GM12878 (cell line): ENCODE measurements around the gene MICALL2. TPM values are rescaled to one million over a fixed set of nuclear protein-coding genes. Genes with fewer than 3 reads are reported as not detected.

Experiments used
- ATAC-seq: fragments of 200-7000 bp; cut with Tn5 transposase; 3 replicates; pipeline ENCODE4 v1.9.1; 2020; ENCODE audit warnings: mild to moderate bottlenecking, moderate library complexity
- BruUV-seq: library from RNA; stranded (reverse); fragments of 400-500 nt; replicated peaks from 2 replicates; lab custom pipeline; 2021; lab: Mats Ljungman, UMichigan
- CTCF ChIA-PET: fragments of 300-600 bp; sonication (Branson Sonifier 250); formaldehyde crosslinking; extraction: SDS; loops from one replicate; lab custom pipeline; 2021; ENCODE audit warnings: inconsistent platforms; lab: Yijun Ruan, JAX
- POLR2A ChIA-PET: fragments of 350-600 bp; formaldehyde crosslinking; extraction: SDS; loops from one replicate; lab custom pipeline; 2021; ENCODE audit warnings: inconsistent platforms; lab: Charles Lee
- RAD21 ChIA-PET: fragments of 300-600 bp; sonication (Branson Sonifier 250); formaldehyde crosslinking; loops from one replicate; lab custom pipeline; 2023; ENCODE audit warnings: antibody characterized with exemption; ENCODE audit not compliant: unreplicated experiment; lab: Charles Lee
- SMC1A ChIA-PET: fragments of 300-600 bp; sonication (Branson Sonifier 250); formaldehyde crosslinking; loops from one replicate; lab custom pipeline; 2023; ENCODE audit not compliant: unreplicated experiment, uncharacterized antibody; lab: Charles Lee
- DNase-seq: peaks from one replicate; pipeline ENCODE4 v3.0.0-alpha.2; 2011; ENCODE audit warnings: low read depth, low spot score
- FAIRE-seq: peaks from 3 replicates; lab custom pipeline; 2011; peaks lifted over from hg19 to GRCh38; lab: Jason Lieb, UNC
- H2AFZ ChIP-seq: 2 replicates; pipeline ENCODE4 v1.6.0; 2011; ENCODE audit warnings: low read depth, low read length, control low read depth; ENCODE audit not compliant: control insufficient read depth
- H3K27ac ChIP-seq: 2 replicates; pipeline ENCODE4 v1.5.1; 2011; ENCODE audit warnings: control low read depth; ENCODE audit not compliant: control insufficient read depth, insufficient read depth
- H3K27me3 ChIP-seq, 2 experiments: replicated peaks in 1 of 2; 2 replicates each; pipeline versions ENCODE4 v1.6.0 to v1.6.1; 2011; ENCODE audit warnings: low read length in 1 of 2; ENCODE audit not compliant: control insufficient read depth in 2 of 2, insufficient read depth in 2 of 2
- H3K36me3 ChIP-seq, 2 experiments: 2 replicates each; pipeline ENCODE4 v1.5.1; 2011; ENCODE audit warnings: low read length in 1 of 2; ENCODE audit not compliant: control insufficient read depth in 2 of 2, insufficient read depth in 2 of 2
- H3K4me1 ChIP-seq: 2 replicates; pipeline ENCODE4 v1.6.1; 2011; ENCODE audit warnings: mild to moderate bottlenecking, low read length, moderate library complexity, mixed read lengths; ENCODE audit not compliant: control insufficient read depth, insufficient read depth
- H3K4me2 ChIP-seq: 2 replicates; pipeline ENCODE4 v1.6.0; 2011; ENCODE audit warnings: control low read depth; ENCODE audit not compliant: control insufficient read depth, insufficient read depth
- H3K4me3 ChIP-seq: fragments of 200-600 bp; sonication (generic); 2 replicates; pipeline ENCODE4 v1.5.1; 2016
- H3K79me2 ChIP-seq: 2 replicates; pipeline ENCODE4 v1.6.0; 2011; ENCODE audit warnings: low read length; ENCODE audit not compliant: control insufficient read depth, insufficient read depth
- H3K9ac ChIP-seq: 2 replicates; pipeline ENCODE4 v1.8.0; 2011; ENCODE audit warnings: low read length, control low read depth, mixed read lengths; ENCODE audit not compliant: control insufficient read depth, insufficient read depth
- H3K9me3 ChIP-seq: replicated peaks from 3 replicates; pipeline ENCODE4 v1.5.1; 2011; ENCODE audit warnings: mild to moderate bottlenecking, low read length; ENCODE audit not compliant: control insufficient read depth, insufficient read depth
- H4K20me1 ChIP-seq: 2 replicates; pipeline ENCODE4 v1.6.0; 2011; ENCODE audit not compliant: control insufficient read depth, insufficient read depth
- BCLAF1 ChIP-seq: fragments of 450-650 bp; IDR thresholded peaks from 2 replicates; pipeline ENCODE4 v1.6.1; 2017; ENCODE audit warnings: antibody characterized with exemption, mild to moderate bottlenecking, moderate library complexity
- BRCA1 ChIP-seq: IDR thresholded peaks from 2 replicates; pipeline ENCODE4 v1.6.1; 2011; ENCODE audit warnings: low read depth, low read length, improper control_type of control experiment
- ELK1 ChIP-seq: IDR thresholded peaks from 2 replicates; pipeline ENCODE4 v1.6.1; 2012; ENCODE audit warnings: low read depth, low read length, improper control_type of control experiment
- FOXM1 ChIP-seq: IDR thresholded peaks from 2 replicates; pipeline ENCODE4 v1.6.1; 2012; ENCODE audit warnings: low read depth, mild to moderate bottlenecking, inconsistent platforms, low read length, moderate library complexity
- GABPA ChIP-seq: IDR thresholded peaks from 2 replicates; pipeline ENCODE4 v1.6.1; 2014; ENCODE audit warnings: antibody characterized with exemption, low read depth, mild to moderate bottlenecking, inconsistent platforms
- LARP7 ChIP-seq: fragments of 450-650 bp; IDR thresholded peaks from 2 replicates; pipeline ENCODE4 v1.6.1; 2017; ENCODE audit warnings: mild to moderate bottlenecking
- MEF2B ChIP-seq: fragments of 450-650 bp; IDR thresholded peaks from 2 replicates; pipeline ENCODE4 v1.6.1; 2018; ENCODE audit warnings: mild to moderate bottlenecking, moderate library complexity; ENCODE audit not compliant: partially characterized antibody, poor library complexity, severe bottlenecking
- NBN ChIP-seq: fragments of 450-650 bp; IDR thresholded peaks from 2 replicates; pipeline ENCODE4 v1.6.1; 2016
- RELA ChIP-seq: fragments of 450-650 bp; IDR thresholded peaks from 2 replicates; pipeline ENCODE4 v1.8.0; 2014; ENCODE audit warnings: borderline replicate concordance; ENCODE audit not compliant: partially characterized antibody
- SREBF2 ChIP-seq: IDR thresholded peaks from 2 replicates; pipeline ENCODE4 v1.6.1; 2012; ENCODE audit warnings: mild to moderate bottlenecking, low read length
- WGBS: methylation state at CpG from one replicate; pipeline ENCODE4 v1.1.6; 2016; ENCODE audit warnings: low lambda C conversion rate; ENCODE audit not compliant: insufficient replicate concordance, insufficient coverage; ENCODE audit errors: missing lambda C conversion rate; 5-methylcytosine and 5-hydroxymethylcytosine counted together
- in situ Hi-C: fragments of 300-500 bp; cut with MboI; formaldehyde crosslinking; loops from 9 replicates; pipeline ENCODE4 v1.14.3; 2018; ENCODE audit warnings: mixed read lengths
- intact Hi-C: fragments of 100-400 bp; cut with micrococcal nuclease; formaldehyde crosslinking; loops from one replicate; pipeline ENCODE4 v1.14.2; 2022; ENCODE audit not compliant: unreplicated experiment
- polyA plus RNA-seq, 11 experiments: library from polyadenylated mRNA; depleted of rRNA in 4 of 11; unstranded in 6 of 11; stranded (reverse) in 5 of 11; fragments of >200 nt; fragmentation: Nextera tagmentation in 4 of 11; fragmentation: Illumina TruSeq in 1 of 11; extraction: Ambion mirVana in 4 of 11; extraction: Trizol in 1 of 11; gene quantifications; 1 replicate in 1 of 11; 2 replicates in 10 of 11; pipeline versions ENCODE4 v1.2.1 to v1.2.3, GENCODE V29; 2011 to 2016; ENCODE audit warnings: inconsistent platforms in 2 of 11, missing spikeins in 2 of 11, low read depth in 1 of 11
- total RNA-seq, 4 experiments: library from RNA; depleted of rRNA in 3 of 4; stranded (reverse); fragments of >200 nt in 3 of 4; fragmentation: Illumina TruSeq in 1 of 4; extraction: Trizol in 1 of 4; gene quantifications; 2 replicates each; pipeline versions ENCODE4 v1.2.1 to v1.2.3, GENCODE V29; 2013 to 2021
- TF ChIP-seq, protein P1 (sequence below): fragments of 450-650 bp; formaldehyde crosslinking; IDR thresholded peaks from 2 replicates; pipeline ENCODE4 v1.4.0; 2020; ENCODE audit warnings: mild to moderate bottlenecking, moderate library complexity
- TF ChIP-seq, protein P2 (sequence below): fragments of 450-650 bp; IDR thresholded peaks from 2 replicates; pipeline ENCODE4 v1.6.1; 2016; ENCODE audit warnings: mild to moderate bottlenecking

The MICALL2 gene
- total and polyA plus RNA-seq, 10 of the 15 experiments (the other 5 are each of a cell fraction or from before 2014, with no cell fraction given) = 0.04 to 1.7 (median 0.83) TPM; not detected in 3

GRCh38 chr7:1495564-1496242, 36.4 kb upstream of the MICALL2 start (continued):
- TF ChIP-seq, protein P1, sequence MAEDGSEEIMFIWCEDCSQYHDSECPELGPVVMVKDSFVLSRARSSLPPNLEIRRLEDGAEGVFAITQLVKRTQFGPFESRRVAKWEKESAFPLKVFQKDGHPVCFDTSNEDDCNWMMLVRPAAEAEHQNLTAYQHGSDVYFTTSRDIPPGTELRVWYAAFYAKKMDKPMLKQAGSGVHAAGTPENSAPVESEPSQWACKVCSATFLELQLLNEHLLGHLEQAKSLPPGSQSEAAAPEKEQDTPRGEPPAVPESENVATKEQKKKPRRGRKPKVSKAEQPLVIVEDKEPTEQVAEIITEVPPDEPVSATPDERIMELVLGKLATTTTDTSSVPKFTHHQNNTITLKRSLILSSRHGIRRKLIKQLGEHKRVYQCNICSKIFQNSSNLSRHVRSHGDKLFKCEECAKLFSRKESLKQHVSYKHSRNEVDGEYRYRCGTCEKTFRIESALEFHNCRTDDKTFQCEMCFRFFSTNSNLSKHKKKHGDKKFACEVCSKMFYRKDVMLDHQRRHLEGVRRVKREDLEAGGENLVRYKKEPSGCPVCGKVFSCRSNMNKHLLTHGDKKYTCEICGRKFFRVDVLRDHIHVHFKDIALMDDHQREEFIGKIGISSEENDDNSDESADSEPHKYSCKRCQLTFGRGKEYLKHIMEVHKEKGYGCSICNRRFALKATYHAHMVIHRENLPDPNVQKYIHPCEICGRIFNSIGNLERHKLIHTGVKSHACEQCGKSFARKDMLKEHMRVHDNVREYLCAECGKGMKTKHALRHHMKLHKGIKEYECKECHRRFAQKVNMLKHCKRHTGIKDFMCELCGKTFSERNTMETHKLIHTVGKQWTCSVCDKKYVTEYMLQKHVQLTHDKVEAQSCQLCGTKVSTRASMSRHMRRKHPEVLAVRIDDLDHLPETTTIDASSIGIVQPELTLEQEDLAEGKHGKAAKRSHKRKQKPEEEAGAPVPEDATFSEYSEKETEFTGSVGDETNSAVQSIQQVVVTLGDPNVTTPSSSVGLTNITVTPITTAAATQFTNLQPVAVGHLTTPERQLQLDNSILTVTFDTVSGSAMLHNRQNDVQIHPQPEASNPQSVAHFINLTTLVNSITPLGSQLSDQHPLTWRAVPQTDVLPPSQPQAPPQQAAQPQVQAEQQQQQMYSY (CRISPR knock-in tag) = no peak
- TF ChIP-seq, all 136 proteins: peak for 0

DNA sequence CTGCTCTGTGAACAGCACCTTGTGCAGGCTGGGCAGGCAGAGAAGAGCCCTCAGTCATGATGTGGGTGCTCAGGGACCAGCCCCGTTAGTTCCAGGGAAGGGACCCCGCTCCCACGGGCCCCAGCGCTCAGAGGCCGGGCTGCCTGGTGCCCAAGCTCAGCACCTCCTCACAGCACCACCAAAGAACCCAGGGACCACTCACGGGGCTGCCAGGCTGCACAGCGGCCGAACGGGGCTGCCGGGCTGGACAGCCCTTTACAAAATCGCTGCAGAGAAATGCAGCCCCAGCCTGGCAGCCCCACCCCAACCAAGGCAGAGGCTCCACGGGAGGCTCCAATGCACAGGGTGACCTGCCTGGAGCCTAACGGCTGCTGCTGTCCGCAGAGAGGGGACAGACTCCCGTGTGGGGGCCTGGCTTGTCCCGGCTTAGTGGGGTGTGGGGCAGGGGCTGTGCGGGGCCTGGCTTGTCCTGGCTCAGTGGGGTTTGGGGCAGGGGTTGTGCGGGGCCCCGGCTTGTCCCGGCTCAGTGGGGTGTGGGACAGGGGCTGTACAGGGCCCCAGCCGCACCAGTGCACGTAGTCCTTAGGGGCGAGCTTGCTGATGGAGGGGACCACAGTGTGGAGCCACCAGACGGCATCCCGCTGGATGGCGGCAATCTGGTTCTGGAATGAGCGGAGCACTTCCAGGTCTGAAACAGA, 35.7 kb upstream of the MICALL2 start:
- DNase-seq (no peak), ATAC-seq (no peak), FAIRE-seq (no peak)
- H3K27me3 ChIP-seq = no peaks in the 10 kb centered on the region
- no peaks in the 10 kb centered on the region for H3K79me2 ChIP-seq
- H4K20me1 ChIP-seq = no peaks in the 10 kb centered on the region
- in situ Hi-C loops (no loop called here), intact Hi-C loops (no loop called here)
- RAD21 ChIA-PET = no interaction called here
- SMC1A ChIA-PET = no interaction called here
- H3K27ac ChIP-seq = no peak overlapping the region
- H3K9ac ChIP-seq = no peak overlapping the region
- no peaks in the 10 kb centered on the region for H3K4me1 ChIP-seq
- no peak overlapping the region for H3K4me3 ChIP-seq
- no TSS peak for BruUV-seq
- CTCF ChIA-PET = no interaction called here
- POLR2A ChIA-PET = no interaction called here
- no peak overlapping the region for H3K4me2 ChIP-seq
- WGBS = 95% methylated on average over 22 of the region's 27 CpGs
- no peaks in the 10 kb centered on the region for H3K9me3 ChIP-seq
- peaks cover 5 to 22% of the 10 kb centered on the region in 2 experiments; a peak in 3 of 4 replicates for H3K36me3 ChIP-seq
- no peak overlapping the region for H2AFZ ChIP-seq
- no peak for TF ChIP-seq BCLAF1
- no peak for TF ChIP-seq RELA
- no peak for TF ChIP-seq ELK1
- no peak for TF ChIP-seq LARP7
- TF ChIP-seq FOXM1 = no peak
- no peak for TF ChIP-seq GABPA
- no peak for TF ChIP-seq MEF2B
- no peak for TF ChIP-seq NBN
- TF ChIP-seq, protein P2, sequence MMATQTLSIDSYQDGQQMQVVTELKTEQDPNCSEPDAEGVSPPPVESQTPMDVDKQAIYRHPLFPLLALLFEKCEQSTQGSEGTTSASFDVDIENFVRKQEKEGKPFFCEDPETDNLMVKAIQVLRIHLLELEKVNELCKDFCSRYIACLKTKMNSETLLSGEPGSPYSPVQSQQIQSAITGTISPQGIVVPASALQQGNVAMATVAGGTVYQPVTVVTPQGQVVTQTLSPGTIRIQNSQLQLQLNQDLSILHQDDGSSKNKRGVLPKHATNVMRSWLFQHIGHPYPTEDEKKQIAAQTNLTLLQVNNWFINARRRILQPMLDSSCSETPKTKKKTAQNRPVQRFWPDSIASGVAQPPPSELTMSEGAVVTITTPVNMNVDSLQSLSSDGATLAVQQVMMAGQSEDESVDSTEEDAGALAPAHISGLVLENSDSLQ = no peak
- TF ChIP-seq BRCA1 = no peak
- no peak for TF ChIP-seq SREBF2
